Large intestine (tissue), 3 donors: Measurements from ENCODE around the gene GTF2E1. TPM values are rescaled to one million over a fixed set of nuclear protein-coding genes. Genes with fewer than 3 reads are reported as not detected.
"Not testable (repeated sequence)": the region's sequence is repeated elsewhere in the genome, so short reads cannot be mapped to it uniquely, and the experiment has no call there.

Experiments used
- DNase-seq, 2 donors: peaks; one replicate each; pipeline versions ENCODE4 v3.0.0 to v3.0.0-alpha.2; 2013
- H3K27ac ChIP-seq: one replicate; pipeline ENCODE4 v1.5.1; 2013; ENCODE audit warnings: low read length
- H3K27me3 ChIP-seq: 2 replicates; pipeline ENCODE4 v1.6.1; 2013; ENCODE audit warnings: low read length; ENCODE audit not compliant: control insufficient read depth, insufficient read depth
- H3K36me3 ChIP-seq: 2 replicates; pipeline ENCODE4 v1.6.1; 2013; ENCODE audit warnings: low read length; ENCODE audit not compliant: control insufficient read depth, insufficient read depth
- H3K4me1 ChIP-seq: one replicate; pipeline ENCODE4 v1.6.1; 2013; ENCODE audit warnings: low read length; ENCODE audit not compliant: control insufficient read depth, insufficient read depth
- H3K4me3 ChIP-seq: one replicate; pipeline ENCODE4 v1.5.1; 2013; ENCODE audit warnings: low read length
- H3K9me3 ChIP-seq: one replicate; pipeline ENCODE4 v1.6.1; 2013; ENCODE audit warnings: mild to moderate bottlenecking, low read depth, low read length, moderate library complexity; ENCODE audit not compliant: control insufficient read depth
- WGBS: methylation state at CpG from one replicate; pipeline ENCODE4 v1.1.5; 2013; ENCODE audit warnings: low lambda C conversion rate; ENCODE audit not compliant: insufficient coverage; 5-methylcytosine and 5-hydroxymethylcytosine counted together
- polyA plus RNA-seq: library from polyadenylated mRNA; unstranded; fragments of 120-200 nt; gene quantifications from one replicate; pipeline ENCODE4 v1.2.1, GENCODE V29; 2013

Gene GTF2E1
- polyA plus RNA-seq, 1 donor: 10.0 TPM

- Histone ChIP-seq H3K27me3 (no peaks in the 10 kb centered on the region), H3K4me3 (no peak overlapping the region), H3K27ac (no peak overlapping the region), H3K4me1 (no peaks in the 10 kb centered on the region), H3K9me3 (no peaks in the 10 kb centered on the region), H3K36me3 (peaks cover 11% of the 10 kb centered on the region)
- 88% methylated on average over 1 of the region's 1 CpG for WGBS
- no peak for DNase-seq
Measured at GRCh38 chr3:120726791-120727190, 15.8 kb upstream of the GTF2E1 start.

- no CpG with 5 or more reads among the region's 4 CpGs for WGBS
- peaks cover 11% of the 10 kb centered on the region for H3K36me3 ChIP-seq
- DNase-seq: no peak
Measured at GRCh38 chr3:120730576-120731542, 11.7 kb upstream of the GTF2E1 start.

GRCh38 chr3:120738006-120738405, 4.5 kb upstream of the GTF2E1 start:
- H3K4me3 ChIP-seq, H3K27me3 ChIP-seq, DNase-seq, H3K4me1 ChIP-seq, H3K27ac ChIP-seq, H3K9me3 ChIP-seq, H3K36me3 ChIP-seq: not testable (repeated sequence)
- WGBS: 100% methylated on average over 1 of the region's 8 CpGs

More at GRCh38 chr3:120730576-120731542, 11.7 kb upstream of the GTF2E1 start:
- H3K27me3 ChIP-seq: no peaks in the 10 kb centered on the region
- H3K4me1 ChIP-seq: no peaks in the 10 kb centered on the region
- H3K27ac ChIP-seq: no peak overlapping the region
- H3K9me3 ChIP-seq: no peaks in the 10 kb centered on the region
- no peak overlapping the region for H3K4me3 ChIP-seq

- WGBS: no CpG with 5 or more reads among the region's 3 CpGs
- Histone ChIP-seq H3K27ac (no peak overlapping the region), H3K36me3 (peaks cover 8% of the 10 kb centered on the region), H3K9me3 (peaks cover 5% of the 10 kb centered on the region), H3K4me1 (peaks cover 12% of the 10 kb centered on the region), H3K4me3 (peak overlapping the region; percentile 82), H3K27me3 (no peaks in the 10 kb centered on the region)
- no peak for DNase-seq
Measured at GRCh38 chr3:120741320-120741719, 1.2 kb upstream of the GTF2E1 start.

GRCh38 chr3:120741837-120742197, 727 bp upstream of the GTF2E1 start:
- 0% methylated on average over 2 of the region's 10 CpGs for WGBS
- Histone ChIP-seq H3K4me3 (peak overlapping the region; percentile 82), H3K4me1 (peaks cover 12% of the 10 kb centered on the region), H3K27ac (peak overlapping the region; percentile 96), H3K36me3 (peaks cover 8% of the 10 kb centered on the region), H3K9me3 (peaks cover 5% of the 10 kb centered on the region), H3K27me3 (no peaks in the 10 kb centered on the region)
- DNase-seq: no peak

- peaks cover 3% of the 10 kb centered on the region for H3K36me3 ChIP-seq
- peaks cover 12% of the 10 kb centered on the region for H3K4me1 ChIP-seq
- peak overlapping the region; percentile 96 for H3K27ac ChIP-seq
- H3K27me3 ChIP-seq: no peaks in the 10 kb centered on the region
- peak overlapping the region; percentile 82 for H3K4me3 ChIP-seq
- no peak for DNase-seq
- 0% methylated on average over 1 of the region's 26 CpGs for WGBS
- H3K9me3 ChIP-seq: peaks cover 4% of the 10 kb centered on the region
Measured at GRCh38 chr3:120742849-120743365, 363 bp downstream of the GTF2E1 start.

- Histone ChIP-seq H3K9me3 (no peaks in the 10 kb centered on the region), H3K36me3 (no peaks in the 10 kb centered on the region), H3K4me1 (peaks cover 12% of the 10 kb centered on the region), H3K27ac (peak overlapping the region; percentile 96), H3K27me3 (no peaks in the 10 kb centered on the region), H3K4me3 (peak overlapping the region; percentile 82)
- WGBS: no CpG with 5 or more reads among the region's 6 CpGs
- peak in 1 of 2 donors; percentile 44 for DNase-seq
Measured at GRCh38 chr3:120743556-120744195, 1.1 kb downstream of the GTF2E1 start.

GRCh38 chr3:120745466-120745865, 2.9 kb downstream of the GTF2E1 start:
- Histone ChIP-seq H3K27me3 (no peaks in the 10 kb centered on the region), H3K27ac (no peak overlapping the region), H3K4me1 (peaks cover 12% of the 10 kb centered on the region), H3K9me3 (no peaks in the 10 kb centered on the region), H3K36me3 (peaks cover 1% of the 10 kb centered on the region), H3K4me3 (no peak overlapping the region)
- no peak for DNase-seq
- 100% methylated on average over 1 of the region's 3 CpGs for WGBS

GRCh38 chr3:120749843-120750242, 7.3 kb downstream of the GTF2E1 start:
- Histone ChIP-seq H3K27me3 (no peaks in the 10 kb centered on the region), H3K4me1 (no peaks in the 10 kb centered on the region), H3K27ac (no peak overlapping the region), H3K4me3 (no peak overlapping the region), H3K36me3 (peaks cover 10% of the 10 kb centered on the region), H3K9me3 (no peaks in the 10 kb centered on the region)
- no peak for DNase-seq
- WGBS: 88% methylated on average over 1 of the region's 1 CpG

- WGBS: no CpG with 5 or more reads among the region's 1 CpG
- DNase-seq: no peak
- no peak overlapping the region for H3K4me3 ChIP-seq
- no peaks in the 10 kb centered on the region for H3K4me1 ChIP-seq
- no peaks in the 10 kb centered on the region for H3K9me3 ChIP-seq
- no peaks in the 10 kb centered on the region for H3K27me3 ChIP-seq
- no peak overlapping the region for H3K27ac ChIP-seq
- H3K36me3 ChIP-seq: peaks cover 10% of the 10 kb centered on the region
Measured at GRCh38 chr3:120752230-120752629, 9.7 kb downstream of the GTF2E1 start.
